ENCODE data around the gene SLC38A4. TPM values are rescaled to one million over a fixed set of nuclear protein-coding genes. Genes with fewer than 3 reads are reported as not detected.
A peak's percentile ranks its signal among the peaks of the same experiment; 100 is the strongest.

SLC38A4 gene
- polyA plus RNA-seq, 1 of the 3 experiments (the other 2 are of a cell fraction): 66.7 TPM

DNA sequence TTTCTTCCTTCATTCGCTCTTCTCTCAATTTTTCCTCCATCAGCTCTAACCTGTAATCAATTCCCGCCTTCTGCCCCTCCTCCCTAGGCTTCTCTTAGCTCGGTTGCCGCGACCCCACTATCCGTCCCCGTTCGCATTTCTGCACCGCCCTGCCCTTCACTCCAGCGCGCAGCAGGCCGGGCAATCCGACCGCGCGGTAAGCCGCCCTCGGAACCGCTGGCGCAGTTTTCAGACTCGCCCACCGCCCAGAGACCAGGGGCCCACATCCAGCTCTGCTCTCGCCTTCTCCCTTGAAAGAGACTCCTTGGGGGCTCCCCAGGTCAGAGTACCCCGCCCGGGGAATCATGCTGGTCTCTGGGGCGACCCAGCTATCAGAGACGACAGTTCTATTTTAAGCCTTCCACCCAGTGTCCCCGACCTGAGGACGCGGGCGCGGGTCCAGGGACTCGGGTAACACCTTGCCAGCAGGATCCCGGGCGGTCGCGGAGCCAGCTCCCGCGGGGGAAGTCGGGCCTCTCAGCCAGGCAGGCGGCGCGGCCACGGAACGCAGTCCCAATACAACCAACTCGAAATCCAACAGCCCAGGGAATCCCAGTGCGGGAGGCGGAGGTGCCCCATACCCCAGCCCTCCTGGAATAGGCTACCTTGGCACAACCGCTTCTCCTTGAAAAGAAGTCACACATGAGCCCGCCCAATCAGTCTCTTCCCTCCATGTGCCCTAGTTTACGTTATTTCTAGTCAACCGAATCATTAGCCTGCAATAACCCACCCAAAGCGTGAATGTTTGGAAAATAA is 5.7 kb upstream of the SLC38A4 start:
- 15% methylated on average over 36 of the region's 53 CpGs for WGBS (ENCODE audit: low lambda C conversion rate)

DNA sequence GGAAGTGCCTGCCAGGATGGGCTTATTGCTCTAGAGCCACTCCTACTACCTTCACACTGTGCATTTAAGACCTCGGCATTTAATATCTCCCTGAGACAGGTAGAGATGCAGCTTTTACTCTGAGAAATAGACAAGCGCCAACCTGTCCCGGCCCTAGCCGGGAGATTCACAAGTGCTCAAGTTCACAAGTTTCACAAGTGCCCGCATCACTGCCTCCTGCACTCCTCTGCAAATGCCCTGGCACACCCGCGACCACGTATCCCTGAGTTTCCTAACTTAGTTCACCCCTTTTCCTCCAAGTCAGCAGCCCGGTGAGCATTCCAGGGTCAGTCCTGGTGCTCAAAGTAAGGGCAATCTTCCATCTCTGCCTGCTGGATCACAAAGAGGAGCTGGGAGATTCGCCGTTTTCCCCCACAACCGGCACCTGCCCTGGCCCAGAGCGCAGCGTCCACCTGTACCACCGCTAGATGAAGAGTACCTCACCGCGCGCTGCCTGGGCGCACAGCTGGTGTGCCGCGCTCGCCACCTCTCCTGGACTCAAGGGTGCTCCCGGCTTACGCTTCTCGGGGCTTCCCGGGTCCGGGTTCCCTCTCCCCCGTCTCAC is 5.0 kb upstream of the SLC38A4 start:
- CTCF ChIA-PET: no interaction called here
- Histone ChIP-seq H3K4me1 (ENCODE audit: control insufficient read depth in 1 of 2, insufficient read depth in 2 of 2, low read depth in 1 of 2, low read length in 1 of 2) (no peaks in the 10 kb centered on the region; a peak in 1 of 4 replicates), H3K4me2 (peak overlapping the region; percentile 65), H3K36me3 (replicated peaks in 1 of 2; ENCODE audit: control insufficient read depth in 1 of 2, insufficient read depth in 2 of 2, low read length in 1 of 2) (no peaks in the 10 kb centered on the region), H3K9me2 (no peaks in the 10 kb centered on the region), H3K9me3 (no peaks in the 10 kb centered on the region), H3K4me3 (ENCODE audit: low read depth in 2 of 2, low read length in 1 of 2) (peak overlapping the region; percentile 23 to 50; a peak in 3 of 4 replicates), H4K20me1 (ENCODE audit: insufficient read depth) (no peaks in the 10 kb centered on the region), H3K79me2 (ENCODE audit: insufficient read depth) (no peaks in the 10 kb centered on the region; the same call in 1 of the 2 replicates), H3K27me3 (ENCODE audit: insufficient read depth) (no peaks in the 10 kb centered on the region), H3F3A (replicated peaks; ENCODE audit: insufficient read depth) (peaks cover 8% of the 10 kb centered on the region), H2AFZ (ENCODE audit: low read depth) (peak overlapping the region; percentile 87; the same call in 1 of the 2 replicates), H3K27ac (ENCODE audit: low read depth in 2 of 2, low read length in 1 of 2) (no peak overlapping the region), H3K9ac (peak overlapping the region; percentile 26; the same call in 1 of the 2 replicates)
- WGBS (ENCODE audit: low lambda C conversion rate): 16% methylated on average over 24 of the region's 28 CpGs
- no peak for DNase-seq
- POLR2A ChIA-PET: no interaction called here
- TF ChIP-seq POLR2AphosphoS5 (IDR thresholded peaks at IDR 0.05; ENCODE audit: low read depth, low read length) (no peak), EZH2phosphoT487 (IDR thresholded peaks at IDR 0.05; ENCODE audit: borderline replicate concordance, low read depth) (no peak)
- TF ChIP-seq, protein P1, sequence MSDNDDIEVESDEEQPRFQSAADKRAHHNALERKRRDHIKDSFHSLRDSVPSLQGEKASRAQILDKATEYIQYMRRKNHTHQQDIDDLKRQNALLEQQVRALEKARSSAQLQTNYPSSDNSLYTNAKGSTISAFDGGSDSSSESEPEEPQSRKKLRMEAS (IDR thresholded peaks at IDR 0.05; ENCODE audit: low read depth): no peak

More for the DNA sequence above, 5.7 kb upstream of the SLC38A4 start:
- DNase-seq: peak; percentile 16
- CTCF ChIA-PET: no interaction called here
- H3K9ac ChIP-seq: peak overlapping the region; percentile 26; the same call in 1 of the 2 replicates
- TF ChIP-seq, protein P2, sequence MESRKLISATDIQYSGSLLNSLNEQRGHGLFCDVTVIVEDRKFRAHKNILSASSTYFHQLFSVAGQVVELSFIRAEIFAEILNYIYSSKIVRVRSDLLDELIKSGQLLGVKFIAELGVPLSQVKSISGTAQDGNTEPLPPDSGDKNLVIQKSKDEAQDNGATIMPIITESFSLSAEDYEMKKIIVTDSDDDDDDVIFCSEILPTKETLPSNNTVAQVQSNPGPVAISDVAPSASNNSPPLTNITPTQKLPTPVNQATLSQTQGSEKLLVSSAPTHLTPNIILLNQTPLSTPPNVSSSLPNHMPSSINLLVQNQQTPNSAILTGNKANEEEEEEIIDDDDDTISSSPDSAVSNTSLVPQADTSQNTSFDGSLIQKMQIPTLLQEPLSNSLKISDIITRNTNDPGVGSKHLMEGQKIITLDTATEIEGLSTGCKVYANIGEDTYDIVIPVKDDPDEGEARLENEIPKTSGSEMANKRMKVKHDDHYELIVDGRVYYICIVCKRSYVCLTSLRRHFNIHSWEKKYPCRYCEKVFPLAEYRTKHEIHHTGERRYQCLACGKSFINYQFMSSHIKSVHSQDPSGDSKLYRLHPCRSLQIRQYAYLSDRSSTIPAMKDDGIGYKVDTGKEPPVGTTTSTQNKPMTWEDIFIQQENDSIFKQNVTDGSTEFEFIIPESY (IDR thresholded peaks at IDR 0.05; ENCODE audit: borderline replicate concordance, low read depth): no peak
- H3K27ac ChIP-seq (ENCODE audit: low read depth in 2 of 2, low read length in 1 of 2): no peak overlapping the region
- no peaks in the 10 kb centered on the region for H3K9me3 ChIP-seq
- peak overlapping the region; percentile 87; the same call in 1 of the 2 replicates for H2AFZ ChIP-seq (ENCODE audit: low read depth)
- POLR2A ChIA-PET: no interaction called here
- H4K20me1 ChIP-seq (ENCODE audit: insufficient read depth): no peaks in the 10 kb centered on the region
- H3K4me1 ChIP-seq (ENCODE audit: control insufficient read depth in 1 of 2, insufficient read depth in 2 of 2, low read depth in 1 of 2, low read length in 1 of 2): no peaks in the 10 kb centered on the region
- peak overlapping the region; percentile 23 to 50; a peak in 3 of 4 replicates for H3K4me3 ChIP-seq (ENCODE audit: low read depth in 2 of 2, low read length in 1 of 2)
- no peaks in the 10 kb centered on the region for H3K36me3 ChIP-seq (replicated peaks in 1 of 2; ENCODE audit: control insufficient read depth in 1 of 2, insufficient read depth in 2 of 2, low read length in 1 of 2)
- no peaks in the 10 kb centered on the region for H3K9me2 ChIP-seq
- H3K4me2 ChIP-seq: peak overlapping the region; percentile 65
- no peaks in the 10 kb centered on the region for H3K79me2 ChIP-seq (ENCODE audit: insufficient read depth)
- peaks cover 8% of the 10 kb centered on the region for H3F3A ChIP-seq (replicated peaks; ENCODE audit: insufficient read depth)
- no peaks in the 10 kb centered on the region for H3K27me3 ChIP-seq (ENCODE audit: insufficient read depth)

DNA sequence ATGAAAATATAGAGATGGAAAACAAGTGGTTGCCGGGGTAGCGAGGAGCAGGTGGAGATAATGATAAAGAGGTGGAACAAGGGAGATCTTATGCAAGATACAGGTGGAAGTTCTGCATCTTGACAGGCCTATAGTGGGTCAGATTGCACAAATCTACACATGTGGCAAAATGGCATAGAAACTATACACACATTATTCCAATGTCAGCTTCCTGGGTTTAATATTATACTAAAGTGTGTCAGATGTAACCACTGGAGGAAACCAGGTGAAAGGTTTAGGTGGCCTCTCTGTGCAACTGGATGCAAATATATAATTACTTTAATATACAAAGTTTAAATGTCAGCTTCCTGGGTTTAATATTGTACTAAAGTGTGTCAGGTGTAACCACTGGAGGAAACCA is 1.1 kb downstream of the SLC38A4 start:
- no peaks in the 10 kb centered on the region for H4K20me1 ChIP-seq (ENCODE audit: insufficient read depth)
- WGBS (ENCODE audit: low lambda C conversion rate): 26% methylated on average over 2 of the region's 2 CpGs
- H3K9me2 ChIP-seq: no peaks in the 10 kb centered on the region
- H3K36me3 ChIP-seq (replicated peaks in 1 of 2; ENCODE audit: control insufficient read depth in 1 of 2, insufficient read depth in 2 of 2, low read length in 1 of 2): peaks cover 3 to 26% of the 10 kb centered on the region in 2 experiments
- H3K79me2 ChIP-seq (ENCODE audit: insufficient read depth): peaks cover 48% of the 10 kb centered on the region
- peaks cover 8% of the 10 kb centered on the region for H3K9me3 ChIP-seq
- no peak overlapping the region; a peak in 1 of 4 replicates for H3K27ac ChIP-seq (ENCODE audit: low read depth in 2 of 2, low read length in 1 of 2)
- no peaks in the 10 kb centered on the region for H3K27me3 ChIP-seq (ENCODE audit: insufficient read depth)
- peak overlapping the region; percentile 87 for H3K4me2 ChIP-seq
- H3K4me3 ChIP-seq (ENCODE audit: low read depth in 2 of 2, low read length in 1 of 2): peak overlapping the region; percentile 43 to 57; a peak in 3 of 4 replicates
- ChIA-PET POLR2A (no interaction called here), CTCF (no interaction called here)
- no peaks in the 10 kb centered on the region; a peak in 1 of 4 replicates for H3K4me1 ChIP-seq (ENCODE audit: control insufficient read depth in 1 of 2, insufficient read depth in 2 of 2, low read depth in 1 of 2, low read length in 1 of 2)
- H3K9ac ChIP-seq: no peak overlapping the region
- H3F3A ChIP-seq (replicated peaks; ENCODE audit: insufficient read depth): peaks cover 6% of the 10 kb centered on the region
- DNase-seq: no peak
- no peak overlapping the region for H2AFZ ChIP-seq (ENCODE audit: low read depth)
- TF ChIP-seq FOXJ3 (CRISPR knock-in tag; IDR thresholded peaks at IDR 0.05) (no peak), RFX5 (IDR thresholded peaks at IDR 0.05; ENCODE audit: low read length) (no peak), GABPA (IDR thresholded peaks at IDR 0.05; ENCODE audit: low read depth) (no peak), GATA2 (CRISPR knock-in tag; IDR thresholded peaks at IDR 0.05) (no peak), EZH2phosphoT487 (IDR thresholded peaks at IDR 0.05; ENCODE audit: borderline replicate concordance, low read depth) (no peak), CHD2 (IDR thresholded peaks at IDR 0.05; ENCODE audit: low read length, partially characterized antibody) (no peak)
- TF ChIP-seq, protein P3, sequence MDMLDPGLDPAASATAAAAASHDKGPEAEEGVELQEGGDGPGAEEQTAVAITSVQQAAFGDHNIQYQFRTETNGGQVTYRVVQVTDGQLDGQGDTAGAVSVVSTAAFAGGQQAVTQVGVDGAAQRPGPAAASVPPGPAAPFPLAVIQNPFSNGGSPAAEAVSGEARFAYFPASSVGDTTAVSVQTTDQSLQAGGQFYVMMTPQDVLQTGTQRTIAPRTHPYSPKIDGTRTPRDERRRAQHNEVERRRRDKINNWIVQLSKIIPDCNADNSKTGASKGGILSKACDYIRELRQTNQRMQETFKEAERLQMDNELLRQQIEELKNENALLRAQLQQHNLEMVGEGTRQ (IDR thresholded peaks at IDR 0.05; ENCODE audit: borderline replicate concordance, low read depth, low read length): no peak
- TF ChIP-seq, protein P4, sequence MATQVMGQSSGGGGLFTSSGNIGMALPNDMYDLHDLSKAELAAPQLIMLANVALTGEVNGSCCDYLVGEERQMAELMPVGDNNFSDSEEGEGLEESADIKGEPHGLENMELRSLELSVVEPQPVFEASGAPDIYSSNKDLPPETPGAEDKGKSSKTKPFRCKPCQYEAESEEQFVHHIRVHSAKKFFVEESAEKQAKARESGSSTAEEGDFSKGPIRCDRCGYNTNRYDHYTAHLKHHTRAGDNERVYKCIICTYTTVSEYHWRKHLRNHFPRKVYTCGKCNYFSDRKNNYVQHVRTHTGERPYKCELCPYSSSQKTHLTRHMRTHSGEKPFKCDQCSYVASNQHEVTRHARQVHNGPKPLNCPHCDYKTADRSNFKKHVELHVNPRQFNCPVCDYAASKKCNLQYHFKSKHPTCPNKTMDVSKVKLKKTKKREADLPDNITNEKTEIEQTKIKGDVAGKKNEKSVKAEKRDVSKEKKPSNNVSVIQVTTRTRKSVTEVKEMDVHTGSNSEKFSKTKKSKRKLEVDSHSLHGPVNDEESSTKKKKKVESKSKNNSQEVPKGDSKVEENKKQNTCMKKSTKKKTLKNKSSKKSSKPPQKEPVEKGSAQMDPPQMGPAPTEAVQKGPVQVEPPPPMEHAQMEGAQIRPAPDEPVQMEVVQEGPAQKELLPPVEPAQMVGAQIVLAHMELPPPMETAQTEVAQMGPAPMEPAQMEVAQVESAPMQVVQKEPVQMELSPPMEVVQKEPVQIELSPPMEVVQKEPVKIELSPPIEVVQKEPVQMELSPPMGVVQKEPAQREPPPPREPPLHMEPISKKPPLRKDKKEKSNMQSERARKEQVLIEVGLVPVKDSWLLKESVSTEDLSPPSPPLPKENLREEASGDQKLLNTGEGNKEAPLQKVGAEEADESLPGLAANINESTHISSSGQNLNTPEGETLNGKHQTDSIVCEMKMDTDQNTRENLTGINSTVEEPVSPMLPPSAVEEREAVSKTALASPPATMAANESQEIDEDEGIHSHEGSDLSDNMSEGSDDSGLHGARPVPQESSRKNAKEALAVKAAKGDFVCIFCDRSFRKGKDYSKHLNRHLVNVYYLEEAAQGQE (IDR thresholded peaks at IDR 0.05; ENCODE audit: low read depth, low read length): no peak

Measured in SK-N-SH (cell line).